ENCODE measurements around the gene TNPO1.

TNPO1 gene

DNA sequence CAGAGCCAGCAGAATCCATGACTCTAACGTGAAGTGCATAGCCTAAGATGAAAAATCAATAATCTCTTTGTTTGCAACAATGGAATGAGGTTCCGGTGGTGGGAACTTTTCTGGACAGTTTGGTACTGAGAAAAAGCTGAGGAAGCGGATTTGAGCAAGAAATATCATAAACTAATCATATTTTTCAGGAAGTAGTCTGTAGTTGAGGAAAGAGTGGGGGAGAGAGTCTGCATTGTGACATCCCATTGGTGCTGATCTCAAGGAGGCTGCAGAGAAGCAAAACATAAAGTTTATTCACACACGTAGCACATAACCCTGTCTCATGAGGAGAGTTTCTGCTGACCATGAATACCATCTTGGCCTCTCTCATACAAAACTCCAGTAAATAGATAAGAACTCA, 123.6 kb downstream of the TNPO1 start:
- Histone ChIP-seq H3K9me3 (ENCODE audit: insufficient read depth, low read length) (peaks cover 4% of the 10 kb centered on the region; the same call in 1 of the 2 replicates), H3K27me3 (ENCODE audit: insufficient read depth, insufficient read length) (no peaks in the 10 kb centered on the region), H3K9ac (ENCODE audit: insufficient read length, low read depth) (no peak overlapping the region), H3K4me3 (ENCODE audit: insufficient read length, low read depth) (no peak overlapping the region), H3K4me1 (ENCODE audit: insufficient read depth, insufficient read length) (no peaks in the 10 kb centered on the region), H3K36me3 (ENCODE audit: insufficient read depth, insufficient read length, low read length) (no peaks in the 10 kb centered on the region)
- DNase-seq (ENCODE audit: low read depth, low spot score), result no peak
- TF ChIP-seq YY1 (IDR thresholded peaks at IDR 0.05; ENCODE audit: insufficient read depth, insufficient read length) (no peak), ZNF274 (IDR thresholded peaks at IDR 0.05; ENCODE audit: low read depth, low read length) (no peak), SUZ12 (IDR thresholded peaks at IDR 0.05; ENCODE audit: extremely low read depth, insufficient read depth, insufficient read length) (no peak)

- H3K27me3 ChIP-seq (ENCODE audit: insufficient read depth, insufficient read length), result no peaks in the 10 kb centered on the region
- no peaks in the 10 kb centered on the region for H3K36me3 ChIP-seq (ENCODE audit: insufficient read depth, insufficient read length, low read length)
- H3K4me1 ChIP-seq (ENCODE audit: insufficient read depth, insufficient read length), result no peaks in the 10 kb centered on the region
- TF ChIP-seq YY1 (IDR thresholded peaks at IDR 0.05; ENCODE audit: insufficient read depth, insufficient read length) (no peak), SUZ12 (IDR thresholded peaks at IDR 0.05; ENCODE audit: extremely low read depth, insufficient read depth, insufficient read length) (no peak), ZNF274 (IDR thresholded peaks at IDR 0.05; ENCODE audit: low read depth, low read length) (no peak)
- H3K9ac ChIP-seq (ENCODE audit: insufficient read length, low read depth), result no peak overlapping the region
- H3K9me3 ChIP-seq (ENCODE audit: insufficient read depth, low read length), result no peaks in the 10 kb centered on the region
- DNase-seq (ENCODE audit: low read depth, low spot score), result no peak
- no peak overlapping the region for H3K4me3 ChIP-seq (ENCODE audit: insufficient read length, low read depth)
Observed at GRCh38 chr5:72943307-72943706, 126.8 kb downstream of the TNPO1 start.

GRCh38 chr5:72947498-72947897, 131.0 kb downstream of the TNPO1 start:
- no peaks in the 10 kb centered on the region for H3K4me1 ChIP-seq (ENCODE audit: insufficient read depth, insufficient read length)
- H3K9me3 ChIP-seq (ENCODE audit: insufficient read depth, low read length), result no peaks in the 10 kb centered on the region
- no peaks in the 10 kb centered on the region for H3K27me3 ChIP-seq (ENCODE audit: insufficient read depth, insufficient read length)
- DNase-seq (ENCODE audit: low read depth, low spot score), result no peak
- H3K9ac ChIP-seq (ENCODE audit: insufficient read length, low read depth), result no peak overlapping the region
- no peak overlapping the region for H3K4me3 ChIP-seq (ENCODE audit: insufficient read length, low read depth)
- TF ChIP-seq YY1 (IDR thresholded peaks at IDR 0.05; ENCODE audit: insufficient read depth, insufficient read length) (no peak), SUZ12 (IDR thresholded peaks at IDR 0.05; ENCODE audit: extremely low read depth, insufficient read depth, insufficient read length) (no peak), ZNF274 (IDR thresholded peaks at IDR 0.05; ENCODE audit: low read depth, low read length) (no peak)
- no peaks in the 10 kb centered on the region for H3K36me3 ChIP-seq (ENCODE audit: insufficient read depth, insufficient read length, low read length)

GRCh38 chr5:72949481-72949880, 133.0 kb downstream of the TNPO1 start:
- no peak for DNase-seq (ENCODE audit: low read depth, low spot score)
- Histone ChIP-seq H3K4me3 (ENCODE audit: insufficient read length, low read depth) (no peak overlapping the region), H3K9ac (ENCODE audit: insufficient read length, low read depth) (no peak overlapping the region), H3K27me3 (ENCODE audit: insufficient read depth, insufficient read length) (no peaks in the 10 kb centered on the region), H3K9me3 (ENCODE audit: insufficient read depth, low read length) (no peaks in the 10 kb centered on the region), H3K4me1 (ENCODE audit: insufficient read depth, insufficient read length) (no peaks in the 10 kb centered on the region), H3K36me3 (ENCODE audit: insufficient read depth, insufficient read length, low read length) (no peaks in the 10 kb centered on the region)
- TF ChIP-seq ZNF274 (IDR thresholded peaks at IDR 0.05; ENCODE audit: low read depth, low read length) (no peak), YY1 (IDR thresholded peaks at IDR 0.05; ENCODE audit: insufficient read depth, insufficient read length) (no peak), SUZ12 (IDR thresholded peaks at IDR 0.05; ENCODE audit: extremely low read depth, insufficient read depth, insufficient read length) (no peak)

- no peak for DNase-seq (ENCODE audit: low read depth, low spot score)
- no peaks in the 10 kb centered on the region for H3K36me3 ChIP-seq (ENCODE audit: insufficient read depth, insufficient read length, low read length)
Observed at GRCh38 chr5:72951671-72952468, 135.4 kb downstream of the TNPO1 start.

DNA sequence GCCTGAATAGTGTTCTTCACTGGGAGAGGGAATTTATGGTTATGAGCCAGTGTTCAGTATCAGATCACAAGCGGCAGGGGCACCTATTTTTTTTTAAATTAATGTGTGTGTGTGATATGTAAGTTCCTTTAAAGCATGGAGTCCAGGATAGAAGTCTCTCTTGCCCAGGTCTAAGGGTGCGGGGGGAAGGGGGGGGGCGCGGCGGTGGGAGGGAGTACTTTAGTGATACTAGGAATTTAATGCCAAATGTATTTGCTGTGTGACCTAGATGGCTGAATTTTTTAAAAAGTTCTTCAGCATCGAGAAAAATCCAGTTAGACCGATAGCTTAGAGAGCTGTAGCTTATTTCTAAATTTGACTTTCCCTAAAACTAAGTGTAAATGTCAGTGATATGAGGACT, 137.9 kb downstream of the TNPO1 start:
- no peaks in the 10 kb centered on the region for H3K36me3 ChIP-seq (ENCODE audit: insufficient read depth, insufficient read length, low read length)
- peaks cover 5% of the 10 kb centered on the region; the same call in 1 of the 2 replicates for H3K9me3 ChIP-seq (ENCODE audit: insufficient read depth, low read length)
- no peak overlapping the region for H3K4me3 ChIP-seq (ENCODE audit: insufficient read length, low read depth)
- no peak overlapping the region for H3K9ac ChIP-seq (ENCODE audit: insufficient read length, low read depth)
- H3K4me1 ChIP-seq (ENCODE audit: insufficient read depth, insufficient read length), result no peaks in the 10 kb centered on the region
- TF ChIP-seq SUZ12 (IDR thresholded peaks at IDR 0.05; ENCODE audit: extremely low read depth, insufficient read depth, insufficient read length) (no peak), YY1 (IDR thresholded peaks at IDR 0.05; ENCODE audit: insufficient read depth, insufficient read length) (no peak)
- H3K27me3 ChIP-seq (ENCODE audit: insufficient read depth, insufficient read length), result no peaks in the 10 kb centered on the region
- no peak for DNase-seq (ENCODE audit: low read depth, low spot score)

More at GRCh38 chr5:72951671-72952468, 135.4 kb downstream of the TNPO1 start:
- H3K9me3 ChIP-seq (ENCODE audit: insufficient read depth, low read length), result no peaks in the 10 kb centered on the region
- no peak overlapping the region for H3K4me3 ChIP-seq (ENCODE audit: insufficient read length, low read depth)
- no peak overlapping the region for H3K9ac ChIP-seq (ENCODE audit: insufficient read length, low read depth)
- TF ChIP-seq YY1 (IDR thresholded peaks at IDR 0.05; ENCODE audit: insufficient read depth, insufficient read length), result no peak
- no peak for TF ChIP-seq SUZ12 (IDR thresholded peaks at IDR 0.05; ENCODE audit: extremely low read depth, insufficient read depth, insufficient read length)
- no peak for TF ChIP-seq ZNF274 (IDR thresholded peaks at IDR 0.05; ENCODE audit: low read depth, low read length)
- no peaks in the 10 kb centered on the region for H3K4me1 ChIP-seq (ENCODE audit: insufficient read depth, insufficient read length)
- H3K27me3 ChIP-seq (ENCODE audit: insufficient read depth, insufficient read length), result no peaks in the 10 kb centered on the region

DNA sequence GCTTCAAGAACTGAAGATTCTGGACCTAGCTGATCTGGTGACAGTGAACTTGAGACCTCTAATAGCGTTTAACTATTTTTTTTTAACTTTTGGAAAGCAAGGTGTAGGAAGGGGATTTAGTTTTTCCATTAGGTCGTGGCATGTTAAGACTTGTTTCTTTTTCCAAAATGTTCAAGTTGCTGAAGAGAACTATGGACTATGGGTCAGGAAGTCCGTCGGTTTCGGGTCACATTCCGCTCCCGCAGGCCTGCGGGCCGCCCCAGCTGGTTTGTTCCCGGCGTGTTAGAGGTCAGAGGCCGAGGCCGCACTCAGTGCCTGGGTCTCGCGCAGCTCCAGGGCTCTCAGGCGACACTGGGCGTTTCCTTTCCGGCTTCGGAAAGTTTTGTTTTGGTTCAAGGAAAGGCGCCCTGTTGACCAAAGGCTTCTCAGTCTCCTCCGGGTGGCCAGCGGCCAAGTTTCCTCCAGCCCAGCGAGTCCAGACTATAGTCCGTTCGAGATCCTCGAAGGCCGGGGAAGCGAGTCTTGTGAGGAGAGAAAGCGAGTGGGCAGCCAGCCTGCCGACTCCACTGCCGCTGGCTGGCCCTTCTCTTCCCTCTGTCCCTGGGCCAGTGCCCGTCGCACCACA, 138.8 kb downstream of the TNPO1 start:
- Histone ChIP-seq H3K27me3 (ENCODE audit: insufficient read depth, insufficient read length) (no peaks in the 10 kb centered on the region), H3K9me3 (ENCODE audit: insufficient read depth, low read length) (peaks cover 5% of the 10 kb centered on the region; the same call in 1 of the 2 replicates), H3K4me3 (ENCODE audit: insufficient read length, low read depth) (peak overlapping the region; percentile 75), H3K9ac (ENCODE audit: insufficient read length, low read depth) (peak overlapping the region; percentile 85), H3K4me1 (ENCODE audit: insufficient read depth, insufficient read length) (no peaks in the 10 kb centered on the region), H3K36me3 (ENCODE audit: insufficient read depth, insufficient read length, low read length) (no peaks in the 10 kb centered on the region)
- DNase-seq (ENCODE audit: low read depth, low spot score), result no peak
- TF ChIP-seq YY1 (IDR thresholded peaks at IDR 0.05; ENCODE audit: insufficient read depth, insufficient read length) (no peak), ZNF274 (IDR thresholded peaks at IDR 0.05; ENCODE audit: low read depth, low read length) (no peak), SUZ12 (IDR thresholded peaks at IDR 0.05; ENCODE audit: extremely low read depth, insufficient read depth, insufficient read length) (no peak)

All from NT2/D1 (cell line).